ENCODE results near the gene LARGE1.
"Not testable (repeated sequence)": the region's sequence is repeated elsewhere in the genome, so short reads cannot be mapped to it uniquely, and the experiment has no call there.

The LARGE1 gene

DNA sequence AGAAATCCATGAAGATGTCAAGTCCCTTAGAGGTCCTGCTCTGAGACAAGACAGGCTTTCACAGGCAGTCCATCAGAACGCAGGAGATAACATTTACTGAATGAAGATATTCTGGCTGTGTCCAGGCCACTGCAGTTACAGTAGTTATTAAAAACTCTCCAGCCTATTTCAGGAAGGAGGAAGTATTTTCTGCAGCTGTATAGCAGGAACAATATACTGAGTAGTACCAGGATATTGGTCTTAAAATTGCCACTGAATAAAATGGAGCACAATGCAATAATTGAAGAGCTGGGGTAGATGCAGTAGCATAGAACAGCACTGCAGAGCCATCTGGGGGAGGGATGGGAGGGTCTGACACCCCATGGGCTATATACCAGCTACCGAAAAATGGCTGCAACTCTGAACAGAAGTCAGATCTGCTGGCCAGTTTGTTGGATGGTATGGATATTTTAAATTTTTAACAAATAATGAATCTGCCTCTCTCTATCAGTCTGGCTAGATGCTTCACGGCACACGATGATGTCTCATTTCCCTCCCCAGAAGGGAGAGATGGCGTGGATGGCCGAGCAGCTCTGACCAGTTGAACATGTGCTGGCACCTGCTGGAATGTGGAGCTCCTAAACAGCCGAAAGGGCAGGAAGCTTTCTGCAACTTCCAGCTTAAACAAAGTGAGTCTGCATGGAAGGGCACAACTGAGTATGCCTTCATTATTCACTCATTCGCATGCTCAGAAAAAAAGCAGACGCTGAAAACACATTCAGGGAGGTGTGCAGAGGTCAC lies 520.0 kb downstream of the LARGE1 start:
- DNase-seq = no peak

DNA sequence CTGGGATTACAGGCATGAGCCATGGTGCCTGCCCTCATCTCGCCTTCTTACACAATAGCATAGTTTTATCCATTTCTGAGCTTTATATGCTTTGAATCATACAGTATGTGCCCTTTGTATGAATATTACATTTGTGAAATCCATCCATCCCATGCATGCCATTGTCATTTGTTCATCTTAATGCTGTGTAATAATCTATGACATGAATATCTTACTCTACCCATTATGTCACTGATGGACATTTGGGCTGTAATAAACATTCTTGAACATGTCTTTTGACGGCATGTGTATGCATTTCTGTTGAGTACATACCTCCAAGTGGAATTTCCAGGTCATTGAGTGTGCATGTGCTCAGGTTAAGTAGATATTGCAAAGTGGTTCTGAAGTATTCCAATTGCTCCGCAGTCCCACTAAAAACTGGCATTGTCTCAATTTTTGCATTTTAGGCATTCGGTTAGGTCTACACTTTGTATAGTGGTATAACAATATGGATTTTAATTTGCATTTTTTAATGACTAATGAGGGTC lies 522.8 kb downstream of the LARGE1 start:
- DNase-seq = no peak

DNA sequence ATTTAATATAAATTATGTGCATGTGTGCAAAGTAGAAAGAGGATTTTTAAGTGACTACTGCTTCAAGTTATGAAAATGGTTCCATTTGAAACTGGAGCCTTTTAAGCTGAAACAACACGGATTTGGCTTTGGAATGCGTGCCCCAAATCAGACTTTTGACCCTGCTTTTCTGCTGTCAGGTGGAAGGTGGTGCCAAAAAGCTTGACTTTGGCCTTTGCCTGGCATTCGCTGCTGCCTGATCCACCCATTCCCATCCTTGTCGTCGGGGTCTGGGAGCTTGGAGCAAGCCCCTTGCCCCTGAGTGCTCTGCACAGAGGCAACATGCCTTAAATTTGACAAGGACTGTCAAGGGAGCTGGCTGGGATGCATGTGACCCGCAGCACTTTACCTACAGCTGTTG lies 526.8 kb downstream of the LARGE1 start:
- DNase-seq = no peak

DNA sequence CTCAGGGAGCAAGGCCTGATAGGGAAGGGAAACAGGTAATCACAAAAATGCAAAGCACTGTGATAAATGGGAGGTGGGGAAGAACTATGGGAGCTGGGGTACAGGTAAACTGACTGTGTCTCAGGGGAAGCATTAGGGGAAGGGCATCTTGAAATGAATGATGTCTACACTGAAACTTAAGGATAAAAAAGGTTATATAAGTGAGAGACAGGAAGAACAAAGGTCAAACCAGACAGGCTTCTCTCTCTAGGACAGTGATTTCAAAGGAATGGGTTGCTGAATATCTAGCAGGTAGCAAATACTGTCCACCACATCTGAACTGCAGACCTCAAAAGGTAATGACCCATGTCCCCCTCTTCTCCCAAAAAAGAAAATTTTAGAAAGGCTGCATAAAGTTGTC lies 529.0 kb downstream of the LARGE1 start:
- DNase-seq = no peak

DNA sequence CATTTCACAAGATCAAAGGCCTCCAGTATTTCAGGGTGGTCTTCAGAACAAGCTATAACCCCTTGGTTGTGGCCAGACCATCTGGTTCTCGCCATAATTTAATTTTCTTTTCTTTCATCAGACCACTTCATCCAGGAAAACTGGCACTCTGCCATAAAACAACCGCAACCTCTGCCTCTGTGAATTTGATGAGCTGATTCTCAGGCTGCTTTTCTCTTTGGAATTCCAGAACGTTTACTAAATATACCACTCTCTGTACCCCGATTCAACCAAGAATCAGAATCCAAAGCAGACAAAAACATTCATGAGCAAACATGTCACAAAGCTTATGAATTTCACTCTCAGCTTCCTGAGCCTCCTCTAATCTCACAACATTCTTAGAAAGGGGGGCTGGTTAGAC lies 530.3 kb downstream of the LARGE1 start:
- DNase-seq = no peak

DNA sequence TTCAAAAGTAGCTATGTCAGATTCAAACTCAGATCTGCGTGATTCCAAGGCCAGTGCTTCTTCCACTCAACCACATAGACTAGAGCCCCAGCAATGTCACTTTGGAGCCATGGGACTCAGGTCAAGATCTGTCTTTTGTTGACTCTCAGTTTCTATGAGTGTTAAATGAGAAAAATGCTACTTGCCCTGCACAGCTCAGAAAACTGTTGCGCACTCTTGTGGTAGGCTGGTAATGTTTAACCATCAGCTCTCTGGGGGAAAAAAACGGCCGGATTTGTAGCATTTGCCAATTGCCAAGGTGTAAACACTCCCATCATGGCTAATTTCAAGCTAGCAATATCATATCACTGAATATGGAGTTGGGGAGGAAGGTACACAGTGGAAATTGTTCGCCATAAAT lies 534.0 kb downstream of the LARGE1 start:
- no peak for DNase-seq

DNA sequence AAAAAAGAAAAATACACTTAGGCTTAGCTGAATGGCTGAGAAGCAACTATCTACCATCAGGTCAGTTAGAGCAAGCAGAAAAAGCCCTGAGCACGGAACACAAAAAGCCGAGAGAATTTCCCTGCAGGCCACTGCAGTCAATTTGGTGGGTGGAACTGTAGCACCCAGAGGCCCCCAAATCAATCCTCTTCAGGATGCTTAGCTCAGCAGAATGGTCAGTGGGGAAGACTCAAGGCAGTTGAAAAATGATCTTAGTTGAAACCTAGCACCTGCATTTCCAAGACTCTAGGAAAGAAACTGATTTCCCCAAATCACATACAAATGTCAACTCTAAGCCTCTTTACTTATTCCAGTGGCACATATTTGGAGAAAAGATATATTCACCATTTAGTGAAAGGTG lies 534.7 kb downstream of the LARGE1 start:
- no peak for DNase-seq

DNA sequence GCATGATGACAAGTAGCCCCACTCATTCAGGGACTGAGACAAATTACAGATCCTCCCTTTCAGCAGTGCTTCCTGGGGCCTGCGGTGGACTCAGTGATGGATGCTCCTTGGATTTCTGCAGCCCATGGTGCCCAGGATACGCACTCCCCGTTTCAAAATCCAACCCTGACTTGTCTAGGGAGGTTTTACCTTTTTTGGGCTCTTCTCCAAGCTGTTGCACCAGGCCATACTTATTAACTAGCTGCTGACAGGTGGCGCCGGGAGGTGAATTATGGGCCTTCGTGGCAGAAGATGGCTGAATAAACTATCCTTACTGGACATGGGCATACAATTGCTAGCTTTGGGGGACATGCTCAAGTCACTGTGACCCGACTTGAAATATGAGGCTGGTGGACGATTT lies 537.8 kb downstream of the LARGE1 start:
- DNase-seq = no peak

DNA sequence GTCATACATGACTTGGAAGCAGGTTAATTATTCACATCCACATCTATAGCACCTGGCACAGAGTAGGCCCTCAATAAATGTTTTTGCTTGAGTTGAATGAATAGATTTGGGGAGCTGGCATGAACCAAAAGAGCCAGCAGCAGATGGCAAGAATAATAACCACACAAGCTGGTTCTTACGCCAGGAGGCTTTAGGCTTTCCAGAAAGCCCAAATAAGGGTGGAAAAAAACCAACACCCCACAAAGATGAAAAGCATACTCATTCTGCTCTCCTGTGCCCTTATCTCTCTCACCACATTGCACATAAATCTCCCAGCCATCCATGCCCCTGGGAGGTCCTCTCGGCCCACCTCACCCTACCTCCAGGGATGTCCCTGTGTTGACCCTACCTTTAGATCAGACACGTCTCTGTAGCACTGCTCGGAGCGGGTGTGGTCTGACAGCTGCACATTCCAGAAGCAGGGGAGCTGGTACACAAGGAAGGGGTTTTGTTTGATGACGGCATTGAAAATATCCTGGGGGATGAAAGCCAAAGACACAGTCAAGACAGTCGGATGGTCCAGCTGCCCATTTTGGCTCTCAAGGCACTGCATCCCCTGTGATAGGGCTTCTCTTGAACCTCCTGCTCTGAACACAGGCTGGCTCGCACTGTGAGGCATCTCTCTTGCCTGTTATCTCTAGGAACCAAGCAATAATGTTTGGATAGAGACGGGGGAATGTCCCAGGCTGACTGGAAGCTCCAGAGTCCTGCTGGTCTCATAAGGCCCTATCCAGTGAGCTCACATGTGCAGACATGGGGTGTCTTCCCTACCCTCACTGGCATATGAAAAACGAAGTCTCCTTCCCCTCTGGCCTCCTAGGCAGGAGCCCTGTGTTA lies 538.5 kb downstream of the LARGE1 start:
- DNase-seq = no peak

DNA sequence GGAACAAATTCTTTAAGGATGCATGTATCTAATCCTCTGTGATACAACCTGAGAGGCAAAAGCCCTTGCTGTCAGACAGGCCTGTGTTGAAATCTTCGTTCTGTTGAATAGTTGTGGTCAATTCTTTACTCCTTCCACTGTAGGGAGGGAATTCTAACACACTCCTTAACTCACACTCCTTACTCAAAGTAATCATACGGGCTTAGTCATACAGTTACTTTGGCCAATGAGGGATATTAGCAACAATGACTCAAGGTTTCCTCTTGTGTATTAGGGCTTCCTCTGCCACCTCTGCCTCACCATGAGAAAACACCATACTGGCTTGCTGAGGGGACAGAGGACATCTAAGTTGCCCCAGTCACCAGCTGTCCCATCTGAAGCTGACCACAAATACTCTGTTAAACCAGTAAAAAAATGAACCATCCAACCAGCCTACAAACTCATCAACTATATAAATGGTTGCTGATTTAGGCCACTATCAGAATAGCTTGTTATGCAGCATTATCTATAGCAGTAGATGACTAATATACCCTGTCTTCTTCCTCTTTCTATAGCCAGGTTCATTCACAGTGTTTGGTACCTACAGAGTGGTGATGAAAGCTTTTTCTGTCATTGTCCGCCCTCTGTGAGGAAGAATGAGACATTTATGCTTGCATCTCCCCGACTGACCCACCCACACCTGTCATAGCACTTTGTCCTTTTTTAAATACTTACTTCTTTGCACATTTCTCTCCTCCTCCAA lies 539.3 kb downstream of the LARGE1 start:
- no peak for DNase-seq

DNA sequence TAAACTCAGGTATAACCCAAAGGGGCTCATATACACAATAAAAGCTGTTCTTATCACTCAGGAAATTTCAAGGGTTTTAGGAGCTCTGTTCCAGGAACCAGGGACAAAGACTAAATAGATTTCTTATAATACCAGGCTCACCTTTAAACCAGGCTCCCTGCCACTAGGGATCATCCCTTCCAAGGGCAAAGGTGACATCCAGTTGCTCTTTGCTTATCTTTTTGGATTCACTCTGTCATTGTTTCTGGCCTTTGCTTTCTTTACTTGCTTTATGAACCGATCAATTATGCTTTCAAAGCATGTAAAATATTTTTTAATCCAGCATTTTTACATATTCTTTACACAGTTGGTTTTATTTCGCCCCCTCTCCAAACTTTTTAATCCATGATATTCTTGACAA lies 540.4 kb downstream of the LARGE1 start:
- DNase-seq = no peak

DNA sequence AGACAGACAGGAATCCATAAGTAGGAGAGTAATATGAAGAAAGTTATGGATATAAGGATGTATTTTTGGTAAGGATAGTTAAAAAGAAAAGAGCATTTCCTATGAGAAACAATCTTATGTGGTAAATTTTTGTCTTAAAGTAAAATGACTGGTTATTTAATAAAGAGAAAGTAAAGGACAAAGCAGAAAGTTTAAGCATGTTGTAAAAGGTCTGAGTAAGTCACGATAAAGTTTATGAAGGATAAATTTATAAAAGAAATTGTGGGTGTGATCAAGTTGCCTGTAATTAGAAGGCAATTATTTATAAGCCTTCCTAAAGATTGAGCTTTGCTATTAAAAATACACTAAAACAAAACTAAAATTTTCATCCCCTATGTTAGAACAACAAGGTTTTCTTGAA lies 547.4 kb downstream of the LARGE1 start:
- DNase-seq = no peak

DNA sequence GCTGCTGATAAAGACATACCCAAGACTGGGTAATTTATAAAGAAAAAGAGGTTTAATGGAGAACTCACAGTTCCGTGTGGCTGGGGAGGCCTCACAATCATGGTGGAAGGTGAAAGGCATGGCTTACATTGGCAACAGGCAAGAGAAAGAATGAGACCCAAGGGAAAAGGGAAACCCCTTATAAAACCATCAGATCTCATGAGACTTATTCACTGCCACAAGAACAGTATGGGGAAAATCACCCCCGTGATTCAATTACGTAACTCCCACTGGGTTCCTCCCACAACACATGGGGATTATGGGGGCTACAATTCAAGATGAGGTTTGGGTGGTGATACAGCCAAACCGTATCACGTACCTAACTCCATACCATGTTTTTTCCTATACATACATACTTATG lies 557.0 kb downstream of the LARGE1 start:
- DNase-seq = not testable (repeated sequence)

DNA sequence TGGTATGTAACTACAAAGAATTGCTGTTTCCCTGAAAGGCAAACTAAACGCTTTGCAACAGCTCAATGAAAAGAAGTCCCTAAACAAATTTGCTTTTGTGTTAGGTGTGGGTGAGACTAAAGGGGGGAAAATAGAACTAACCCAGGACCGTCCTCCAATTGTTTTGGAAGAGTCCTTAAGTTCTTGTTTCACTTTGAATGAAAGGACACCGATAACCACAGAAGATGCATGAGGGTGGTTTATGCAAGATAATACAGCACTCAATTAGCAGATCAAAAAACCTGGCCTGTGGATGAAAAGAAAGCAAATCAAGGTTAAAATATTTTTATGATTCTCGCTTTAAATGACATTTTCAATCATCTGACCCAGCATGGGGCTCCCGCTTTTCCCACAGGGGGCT lies 557.6 kb downstream of the LARGE1 start:
- DNase-seq = no peak

DNA sequence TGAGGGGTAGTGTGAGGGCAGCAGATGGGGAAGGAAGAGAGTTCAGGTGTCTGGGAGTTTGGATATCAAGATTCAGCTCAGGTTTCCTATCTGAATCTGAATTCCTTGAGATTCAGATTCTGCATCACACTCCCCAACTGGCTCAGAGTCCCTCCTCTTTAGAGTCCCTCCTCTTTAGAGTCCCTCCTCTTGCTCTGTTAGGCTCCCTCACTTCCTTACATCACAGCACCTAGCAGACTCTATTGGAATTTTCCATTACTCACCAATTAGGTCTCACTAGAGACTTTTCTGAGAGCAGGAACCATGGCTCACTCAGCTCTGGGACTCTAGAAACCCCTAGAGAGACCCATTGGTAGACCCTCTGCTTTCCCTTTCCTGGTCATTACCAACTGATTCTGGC lies 558.7 kb downstream of the LARGE1 start:
- no peak for DNase-seq

DNA sequence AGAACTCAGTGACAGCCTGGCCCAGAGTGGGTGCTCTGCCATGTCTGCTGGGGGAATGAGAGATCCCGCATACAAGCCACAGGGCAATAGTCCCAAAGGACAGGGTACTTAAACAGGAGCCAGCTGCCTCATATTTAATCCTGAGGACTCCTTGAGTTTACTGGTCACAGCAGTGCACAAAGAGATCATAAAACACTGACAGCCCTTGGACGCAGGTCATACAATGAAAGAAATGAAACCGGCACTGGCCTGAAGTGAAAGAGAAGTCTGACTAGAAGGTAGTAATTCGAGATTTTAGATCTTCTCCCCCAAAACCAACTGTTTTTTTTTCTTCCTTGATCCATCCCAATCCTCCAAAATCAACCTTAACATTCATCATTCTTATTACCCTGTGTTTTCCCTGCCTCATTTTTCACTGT lies 562.3 kb downstream of the LARGE1 start:
- no peak for DNase-seq

DNA sequence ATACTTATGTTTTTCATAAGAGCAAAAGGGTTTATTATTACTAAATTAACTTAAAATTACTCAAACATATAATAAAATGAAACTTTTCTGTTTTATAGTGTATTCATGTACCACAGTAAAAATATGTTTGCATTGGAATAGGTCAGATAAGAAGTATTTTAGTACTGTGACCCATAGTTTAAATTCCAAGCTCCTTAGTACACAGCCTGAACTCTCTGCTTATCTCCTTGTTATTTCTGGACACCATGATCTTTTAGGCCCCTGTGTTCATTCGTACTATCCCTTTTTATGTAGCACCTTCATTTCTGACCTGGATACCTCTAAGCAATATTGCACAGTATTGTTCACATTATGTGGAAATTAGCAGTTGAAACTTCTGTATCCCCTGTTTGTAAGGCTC lies 565.3 kb downstream of the LARGE1 start:
- DNase-seq = no peak

DNA sequence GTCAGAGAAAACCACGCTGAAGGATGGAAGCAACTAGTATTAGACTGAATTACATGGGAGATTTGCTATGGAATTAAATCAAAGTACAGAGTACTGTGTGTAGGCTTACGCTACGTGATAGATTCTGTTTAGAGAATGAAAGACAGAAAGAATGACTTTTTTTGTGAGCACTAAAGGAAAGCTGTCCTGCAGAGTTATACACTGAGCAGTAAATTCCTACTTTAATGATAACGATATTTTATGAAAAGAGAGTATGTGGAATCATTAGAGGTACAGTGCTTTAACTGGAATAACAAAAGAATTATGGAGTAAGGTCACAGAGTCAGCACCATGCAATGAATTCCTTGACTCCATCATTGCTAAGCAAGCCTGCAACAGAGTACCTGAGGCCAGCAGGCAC lies 566.8 kb downstream of the LARGE1 start:
- no peak for DNase-seq

DNA sequence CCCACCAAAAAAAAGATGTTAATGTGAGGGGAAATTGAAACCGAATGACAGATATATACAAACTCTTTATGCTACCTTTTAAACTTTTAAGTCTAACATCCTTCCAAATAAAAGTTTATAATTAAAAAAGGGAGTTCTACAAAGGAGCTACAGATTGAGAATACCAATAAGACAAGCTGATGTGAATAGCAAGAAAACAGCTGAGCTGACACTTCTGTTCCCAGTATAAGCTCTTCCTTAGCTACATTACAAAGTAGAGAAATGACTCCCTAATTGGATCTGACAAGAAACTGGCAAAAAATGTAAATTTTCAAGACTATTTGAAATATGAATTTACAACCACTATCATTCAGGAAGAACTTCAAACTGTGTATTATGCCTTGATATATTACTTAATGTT lies 567.5 kb downstream of the LARGE1 start:
- DNase-seq = no peak

DNA sequence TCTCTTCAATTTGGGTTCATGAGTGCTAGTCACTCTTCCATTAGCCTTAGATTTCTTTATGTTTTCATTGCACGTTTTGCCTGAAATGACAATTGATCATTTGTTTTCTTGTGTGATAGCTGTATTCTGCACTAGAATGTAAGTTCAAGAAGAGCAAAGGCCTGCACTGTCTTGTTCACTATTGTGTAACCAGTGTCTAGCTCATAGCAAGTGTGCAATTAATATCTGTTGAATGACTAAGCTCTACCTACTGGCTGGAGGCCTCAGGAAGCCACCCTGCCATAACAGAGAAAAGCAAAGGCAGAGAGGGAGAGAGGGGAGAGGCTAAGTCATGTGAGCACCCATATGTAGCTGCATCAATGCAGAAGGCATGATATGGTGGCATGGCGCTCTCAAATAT lies 569.3 kb downstream of the LARGE1 start:
- DNase-seq = no peak

DNA sequence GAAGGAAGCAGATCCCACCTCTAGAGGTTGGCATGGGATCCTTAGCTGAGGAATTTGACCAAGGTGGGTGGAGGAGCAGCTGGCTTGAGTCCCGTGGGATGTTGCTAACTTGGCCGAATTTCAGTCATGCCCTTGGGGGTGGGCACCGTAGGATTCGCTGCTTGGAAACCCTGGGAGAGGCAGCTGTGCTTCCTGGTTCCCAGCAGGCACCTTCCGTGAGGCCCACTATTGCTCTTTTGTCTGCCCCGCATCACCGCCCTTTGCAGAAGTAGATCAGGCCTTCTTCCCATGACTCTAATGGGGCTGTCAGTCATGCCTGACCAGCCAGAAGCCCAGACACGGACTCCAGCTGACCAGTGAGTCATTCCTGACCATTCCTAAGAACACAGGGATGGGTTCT lies 569.8 kb downstream of the LARGE1 start:
- no peak for DNase-seq

DNA sequence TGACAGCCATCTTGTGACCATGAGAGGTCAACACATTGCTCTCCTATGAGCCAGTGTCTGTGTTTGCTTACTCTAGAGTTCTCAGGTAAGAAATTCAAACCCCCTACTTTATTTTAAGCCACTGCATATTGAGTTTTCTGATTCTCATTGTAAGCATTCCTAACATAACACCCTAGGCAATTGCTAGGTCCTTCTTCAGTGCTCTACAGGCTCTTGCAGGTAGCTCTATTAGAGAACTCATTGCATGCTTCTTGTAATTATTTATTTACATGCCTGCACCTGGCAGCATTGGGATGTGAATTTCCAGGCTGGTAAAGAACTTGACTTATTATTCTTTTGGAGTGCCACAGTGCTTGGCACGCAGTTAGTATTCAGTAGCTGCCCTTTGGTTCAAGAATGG lies 573.3 kb downstream of the LARGE1 start:
- DNase-seq = no peak

DNA sequence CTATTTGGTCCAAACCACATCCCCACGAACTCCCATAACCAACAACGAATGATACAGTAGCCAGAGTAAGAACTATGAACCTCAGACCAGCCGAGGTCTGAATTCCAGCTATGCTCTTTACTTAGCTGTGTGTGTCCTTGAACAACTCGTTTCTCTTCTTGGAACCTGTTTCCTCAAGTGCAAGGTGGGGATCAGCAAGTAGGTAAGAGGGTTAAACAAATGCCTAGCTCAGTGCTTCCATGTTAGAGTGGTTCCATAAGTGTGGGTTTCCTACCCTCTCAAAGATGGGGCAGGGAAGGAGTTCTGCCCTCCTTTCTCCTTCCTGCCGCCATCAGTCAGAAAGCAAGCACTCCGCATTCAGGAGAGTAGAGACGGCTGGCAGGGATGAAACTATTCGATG lies 578.7 kb downstream of the LARGE1 start:
- no peak for DNase-seq

All from activated CD4-positive, alpha-beta T cell treated with anti-CD3 and anti-CD28 coated beads, Interleukin-2, amount 50 U/mL, for 48 hours (primary cell).